Gastrocnemius medialis (tissue), 4 donors: ENCODE measurements around the gene TRIM34. TPM values are rescaled to one million over a fixed set of nuclear protein-coding genes. Genes with fewer than 3 reads are reported as not detected.
"Not testable (repeated sequence)": the region's sequence is repeated elsewhere in the genome, so short reads cannot be mapped to it uniquely, and the experiment has no call there.

Experiments used
- ATAC-seq, 2 donors: fragments of 150-250 bp; one replicate each; pipeline ENCODE4 v1.9.1; 2016
- DNase-seq, 2 donors: peaks; one replicate each; pipeline ENCODE4 v3.0.0-alpha.2; 2019
- H3K27ac ChIP-seq, 4 donors: fragments of 200-600 bp; sonication (generic); 1 replicate in 1 of 4; 2 replicates in 3 of 4; pipeline ENCODE4 v1.5.1; 2016 to 2018; ENCODE audit warnings: mild to moderate bottlenecking in 2 of 4, moderate library complexity in 1 of 4
- H3K27me3 ChIP-seq, 3 donors: fragments of 200-600 bp; sonication (generic) in 2 of 3; 1 replicate in 1 of 3; 2 replicates in 2 of 3; pipeline versions ENCODE4 v1.5.1 to v1.6.0; 2016 to 2019; ENCODE audit warnings: mild to moderate bottlenecking in 1 of 3, moderate library complexity in 1 of 3
- H3K36me3 ChIP-seq, 2 donors: fragments of 200-600 bp; sonication (generic) in 1 of 2; one replicate each; pipeline ENCODE4 v1.5.1; 2017 to 2018
- H3K4me1 ChIP-seq, 2 donors: fragments of 200-600 bp; sonication (generic) in 1 of 2; one replicate each; pipeline ENCODE4 v1.5.1; 2016 to 2017; ENCODE audit warnings: mild to moderate bottlenecking in 2 of 2
- H3K4me3 ChIP-seq, 4 donors: fragments of 200-600 bp; sonication (generic) in 3 of 4; 1 replicate in 1 of 4; 2 replicates in 3 of 4; pipeline ENCODE4 v1.5.1; 2016 to 2019; ENCODE audit warnings: mild to moderate bottlenecking in 2 of 4
- H3K9me3 ChIP-seq, 3 donors: fragments of 200-600 bp; sonication (generic) in 2 of 3; 1 replicate in 1 of 3; 2 replicates in 2 of 3; pipeline ENCODE4 v1.5.1; 2016 to 2019
- POLR2A ChIP-seq, 2 donors: fragments of 450-650 bp; IDR thresholded peaks; one replicate each; pipeline ENCODE4 v1.6.1; 2017; ENCODE audit warnings: antibody characterized with exemption in 2 of 2, mild to moderate bottlenecking in 2 of 2, moderate library complexity in 2 of 2
- in situ Hi-C, 4 donors: fragments of 200-750 bp; cut with MboI; loops; one replicate each; pipeline versions ENCODE4 v1.15.0 to v1.8.0; 2017; ENCODE audit warnings: low sequenced_read_pairs in 4 of 4
- intact Hi-C: fragments of 100-400 bp; cut with DNase I; formaldehyde crosslinking; loops from one replicate; pipeline ENCODE4 v1.15.1; 2023; ENCODE audit warnings: low total_unique reads
- total RNA-seq, 4 donors: library from RNA; depleted of rRNA; stranded (reverse); fragments of >200 nt; gene quantifications; one replicate each; pipeline versions ENCODE4 v1.1.0 to v1.2.3, GENCODE V29; 2016
- TF ChIP-seq, protein P1 (sequence below), 5 experiments: fragments of 450-650 bp in 3 of 5; fragments of 200-600 bp in 2 of 5; sonication (generic) in 2 of 5; IDR thresholded peaks in 4 of 5; conservative IDR thresholded peaks in 1 of 5; 1 replicate in 4 of 5; 2 replicates in 1 of 5; pipeline ENCODE4 v1.5.1; 2016 to 2019; ENCODE audit warnings: antibody characterized with exemption in 5 of 5, mild to moderate bottlenecking in 3 of 5, moderate library complexity in 3 of 5

TRIM34 gene
- total RNA-seq, 4 donors from 2014 or later: 0.32 to 1.6 (median 1.2) TPM

GRCh38 chr11:5643585-5643984 lies 18.8 kb downstream of the TRIM34 start:
- no peaks in the 10 kb centered on the region for H3K36me3 ChIP-seq
- no peak for TF ChIP-seq POLR2A (IDR thresholded peaks at IDR 0.05)
- TF ChIP-seq, protein P1, sequence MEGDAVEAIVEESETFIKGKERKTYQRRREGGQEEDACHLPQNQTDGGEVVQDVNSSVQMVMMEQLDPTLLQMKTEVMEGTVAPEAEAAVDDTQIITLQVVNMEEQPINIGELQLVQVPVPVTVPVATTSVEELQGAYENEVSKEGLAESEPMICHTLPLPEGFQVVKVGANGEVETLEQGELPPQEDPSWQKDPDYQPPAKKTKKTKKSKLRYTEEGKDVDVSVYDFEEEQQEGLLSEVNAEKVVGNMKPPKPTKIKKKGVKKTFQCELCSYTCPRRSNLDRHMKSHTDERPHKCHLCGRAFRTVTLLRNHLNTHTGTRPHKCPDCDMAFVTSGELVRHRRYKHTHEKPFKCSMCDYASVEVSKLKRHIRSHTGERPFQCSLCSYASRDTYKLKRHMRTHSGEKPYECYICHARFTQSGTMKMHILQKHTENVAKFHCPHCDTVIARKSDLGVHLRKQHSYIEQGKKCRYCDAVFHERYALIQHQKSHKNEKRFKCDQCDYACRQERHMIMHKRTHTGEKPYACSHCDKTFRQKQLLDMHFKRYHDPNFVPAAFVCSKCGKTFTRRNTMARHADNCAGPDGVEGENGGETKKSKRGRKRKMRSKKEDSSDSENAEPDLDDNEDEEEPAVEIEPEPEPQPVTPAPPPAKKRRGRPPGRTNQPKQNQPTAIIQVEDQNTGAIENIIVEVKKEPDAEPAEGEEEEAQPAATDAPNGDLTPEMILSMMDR (IDR thresholded peaks at IDR 0.05 in 4 of 5, conservative IDR thresholded peaks at IDR 0.05 in 1 of 5): no peak
- in situ Hi-C loops: no loop called here

DNA sequence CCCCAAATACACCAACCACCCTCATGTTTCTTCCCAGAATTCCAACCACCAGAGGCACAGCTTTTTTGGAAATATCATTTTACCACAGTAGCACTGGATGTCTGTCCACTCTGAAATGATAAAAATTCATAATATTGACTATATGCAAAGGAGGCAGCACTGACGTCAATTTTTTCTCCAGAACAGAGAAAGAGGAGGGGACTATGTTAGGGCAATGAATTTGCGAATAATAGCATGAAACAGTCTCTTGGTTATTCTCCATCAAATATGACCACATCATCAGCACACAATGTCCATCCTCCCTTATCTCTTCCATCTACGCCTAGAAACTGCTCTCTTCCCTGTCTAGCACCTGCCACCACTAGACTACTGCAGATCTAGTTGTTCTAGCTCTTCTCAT lies 21.3 kb downstream of the TRIM34 start:
- no peaks in the 10 kb centered on the region for H3K9me3 ChIP-seq
- H3K27me3 ChIP-seq: no peaks in the 10 kb centered on the region
- ATAC-seq: no peak
- no peaks in the 10 kb centered on the region for H3K36me3 ChIP-seq
- no peak for TF ChIP-seq POLR2A (IDR thresholded peaks at IDR 0.05)
- TF ChIP-seq, protein P1 (IDR thresholded peaks at IDR 0.05 in 4 of 5, conservative IDR thresholded peaks at IDR 0.05 in 1 of 5): no peak
- H3K4me1 ChIP-seq: no peaks in the 10 kb centered on the region
- in situ Hi-C loops: no loop called here
- no peak overlapping the region for H3K4me3 ChIP-seq
- H3K27ac ChIP-seq: no peak overlapping the region
- DNase-seq: no peak
- intact Hi-C loops: no loop called here

More at GRCh38 chr11:5643585-5643984, 18.8 kb downstream of the TRIM34 start:
- no peaks in the 10 kb centered on the region for H3K27me3 ChIP-seq
- no peak for DNase-seq
- no peak overlapping the region for H3K4me3 ChIP-seq
- no peaks in the 10 kb centered on the region for H3K4me1 ChIP-seq
- no peak overlapping the region for H3K27ac ChIP-seq
- no peaks in the 10 kb centered on the region for H3K9me3 ChIP-seq
- intact Hi-C loops: no loop called here
- no peak for ATAC-seq

GRCh38 chr11:5655474-5655873 lies 30.7 kb downstream of the TRIM34 start:
- no peaks in the 10 kb centered on the region for H3K4me1 ChIP-seq
- intact Hi-C loops (no loop called here), in situ Hi-C loops (no loop called here)
- no peak overlapping the region for H3K27ac ChIP-seq
- no peaks in the 10 kb centered on the region for H3K9me3 ChIP-seq
- no peak for TF ChIP-seq POLR2A (IDR thresholded peaks at IDR 0.05)
- H3K4me3 ChIP-seq: no peak overlapping the region
- H3K27me3 ChIP-seq: no peaks in the 10 kb centered on the region
- no peaks in the 10 kb centered on the region for H3K36me3 ChIP-seq
- ATAC-seq: no peak
- no peak for DNase-seq

GRCh38 chr11:5656956-5657355 lies 32.2 kb downstream of the TRIM34 start:
- H3K4me3 ChIP-seq, in situ Hi-C loops, DNase-seq, H3K36me3 ChIP-seq, H3K4me1 ChIP-seq, H3K9me3 ChIP-seq, H3K27ac ChIP-seq, intact Hi-C loops, ATAC-seq, H3K27me3 ChIP-seq: not testable (repeated sequence)

DNA sequence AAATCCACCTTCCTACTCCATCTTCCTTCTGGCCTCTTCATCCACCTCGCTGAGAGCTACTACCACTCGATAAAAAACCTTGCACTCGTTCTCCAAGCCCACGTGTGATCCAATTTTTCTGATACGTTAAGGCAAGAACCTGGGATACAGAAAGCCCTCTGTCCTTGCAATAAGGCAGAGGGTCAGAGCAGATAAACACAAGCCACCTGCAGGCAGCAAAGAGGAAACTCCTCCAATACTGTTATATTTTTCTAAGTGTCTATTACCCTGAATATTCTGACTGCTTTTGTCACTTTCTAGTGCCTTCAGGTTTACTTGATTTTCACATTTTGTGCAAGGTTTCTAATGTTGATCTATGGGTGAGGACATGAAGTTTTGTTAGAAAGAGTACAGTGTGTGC lies 33.5 kb downstream of the TRIM34 start:
- DNase-seq (no peak), ATAC-seq (no peak)
- H3K4me3 ChIP-seq: no peak overlapping the region
- H3K36me3 ChIP-seq: no peaks in the 10 kb centered on the region
- H3K4me1 ChIP-seq: no peaks in the 10 kb centered on the region
- intact Hi-C loops (no loop called here), in situ Hi-C loops (no loop called here)
- TF ChIP-seq POLR2A (IDR thresholded peaks at IDR 0.05): no peak
- TF ChIP-seq, protein P1 (IDR thresholded peaks at IDR 0.05 in 4 of 5, conservative IDR thresholded peaks at IDR 0.05 in 1 of 5): no peak
- no peaks in the 10 kb centered on the region for H3K9me3 ChIP-seq
- H3K27me3 ChIP-seq: no peaks in the 10 kb centered on the region
- no peak overlapping the region for H3K27ac ChIP-seq

DNA sequence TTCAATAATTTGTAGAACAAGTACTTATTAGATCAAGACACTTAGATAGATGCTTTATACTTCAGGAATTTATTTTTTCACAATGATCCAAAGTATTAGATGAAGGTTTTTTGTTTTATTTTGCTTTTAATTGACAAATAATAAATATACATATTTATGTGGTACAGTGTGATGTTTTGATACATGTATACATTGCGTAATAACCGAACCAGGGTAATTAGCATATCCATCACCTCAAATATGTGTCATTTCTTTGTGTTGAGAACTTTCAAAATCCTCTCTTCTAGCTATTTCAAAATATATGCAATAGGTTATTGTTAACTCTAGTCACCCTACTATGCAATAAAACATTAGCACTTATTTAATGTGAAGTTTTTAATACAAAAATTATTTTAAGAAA lies 38.7 kb downstream of the TRIM34 start:
- Histone ChIP-seq H3K4me1 (no peaks in the 10 kb centered on the region), H3K27ac (no peak overlapping the region), H3K9me3 (no peaks in the 10 kb centered on the region), H3K36me3 (no peaks in the 10 kb centered on the region), H3K27me3 (no peaks in the 10 kb centered on the region), H3K4me3 (no peak overlapping the region)
- intact Hi-C loops: no loop called here
- TF ChIP-seq, protein P1 (IDR thresholded peaks at IDR 0.05 in 4 of 5, conservative IDR thresholded peaks at IDR 0.05 in 1 of 5): no peak
- no peak for TF ChIP-seq POLR2A (IDR thresholded peaks at IDR 0.05)
- DNase-seq (no peak), ATAC-seq (no peak)
- in situ Hi-C loops: no loop called here
